T-helper 22 cell (primary cell): Measurements from ENCODE around the gene CFAP74.

Experiments
- DNase-seq: peaks from one replicate; pipeline ENCODE4 v3.0.0-alpha.2; 2020; ENCODE audit warnings: low read depth

The CFAP74 gene

GRCh38 chr1:2018217-2019171 is 14.9 kb upstream of the CFAP74 start:
- no peak for DNase-seq

- no peak for DNase-seq
Measured at GRCh38 chr1:2016123-2016522, 12.5 kb upstream of the CFAP74 start.

- no peak for DNase-seq
Measured at GRCh38 chr1:2014741-2015735, 11.5 kb upstream of the CFAP74 start.

GRCh38 chr1:2014181-2014580 is 10.6 kb upstream of the CFAP74 start:
- DNase-seq: no peak

- DNase-seq: no peak
Measured at GRCh38 chr1:2009101-2010053, 5.8 kb upstream of the CFAP74 start.

- no peak for DNase-seq
Measured at GRCh38 chr1:2004856-2005255, 1.3 kb upstream of the CFAP74 start.

GRCh38 chr1:2001773-2002411 is 1.7 kb downstream of the CFAP74 start:
- no peak for DNase-seq

- no peak for DNase-seq
Measured at GRCh38 chr1:2000850-2001249, 2.7 kb downstream of the CFAP74 start.

GRCh38 chr1:2000432-2000831 is 3.2 kb downstream of the CFAP74 start:
- DNase-seq: no peak

GRCh38 chr1:1997576-1997975 is 6.0 kb downstream of the CFAP74 start:
- no peak for DNase-seq

GRCh38 chr1:1996207-1996651 is 7.4 kb downstream of the CFAP74 start:
- no peak for DNase-seq

- no peak for DNase-seq
Measured at GRCh38 chr1:1994536-1994935, 9.1 kb downstream of the CFAP74 start.

GRCh38 chr1:1990222-1990621 is 13.4 kb downstream of the CFAP74 start:
- no peak for DNase-seq

- DNase-seq: no peak
Measured at GRCh38 chr1:1989789-1990188, 13.8 kb downstream of the CFAP74 start.

GRCh38 chr1:1989102-1989542 is 14.5 kb downstream of the CFAP74 start:
- DNase-seq: no peak

- no peak for DNase-seq
Measured at GRCh38 chr1:1988061-1988945, 15.3 kb downstream of the CFAP74 start.

GRCh38 chr1:1987142-1987510 is 16.5 kb downstream of the CFAP74 start:
- DNase-seq: no peak

GRCh38 chr1:1986451-1987141 is 17.0 kb downstream of the CFAP74 start:
- no peak for DNase-seq

GRCh38 chr1:1985375-1986050 is 18.1 kb downstream of the CFAP74 start:
- DNase-seq: no peak
